GM19239 (cell line): Measurements from ENCODE around the gene ITGB5.
"Not testable (repeated sequence)": the region's sequence is repeated elsewhere in the genome, so short reads cannot be mapped to it uniquely, and the experiment has no call there.

Source experiments
- DNase-seq: peaks from one replicate; pipeline ENCODE4 v3.0.0; 2011; ENCODE audit warnings: low spot score; ENCODE audit not compliant: insufficient read length
- FAIRE-seq: peaks from 2 replicates; lab custom pipeline; 2011; peaks lifted over from hg19 to GRCh38; lab: Jason Lieb, UNC

ITGB5 gene

DNA sequence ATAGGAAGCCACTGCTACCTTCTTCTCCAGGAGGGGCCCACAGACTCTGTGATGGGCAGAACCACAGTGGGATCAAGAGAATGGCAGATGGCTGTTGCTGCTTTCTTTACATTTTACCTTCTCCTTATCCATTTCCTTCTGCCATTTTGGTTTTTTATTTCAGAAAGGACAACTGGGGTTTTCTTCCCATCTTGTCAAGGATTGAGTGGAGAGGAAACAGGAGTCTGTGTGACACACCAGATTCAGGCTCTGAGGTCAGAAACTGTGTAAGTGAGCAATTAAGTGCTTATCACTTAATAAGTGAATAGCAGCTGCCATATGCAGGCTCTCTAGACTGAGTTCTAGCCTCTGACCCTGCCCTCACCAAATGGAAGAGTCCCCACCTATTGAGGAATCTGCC lies 47.3 kb downstream of the ITGB5 start:
- no peak for DNase-seq
- no peak for FAIRE-seq

DNA sequence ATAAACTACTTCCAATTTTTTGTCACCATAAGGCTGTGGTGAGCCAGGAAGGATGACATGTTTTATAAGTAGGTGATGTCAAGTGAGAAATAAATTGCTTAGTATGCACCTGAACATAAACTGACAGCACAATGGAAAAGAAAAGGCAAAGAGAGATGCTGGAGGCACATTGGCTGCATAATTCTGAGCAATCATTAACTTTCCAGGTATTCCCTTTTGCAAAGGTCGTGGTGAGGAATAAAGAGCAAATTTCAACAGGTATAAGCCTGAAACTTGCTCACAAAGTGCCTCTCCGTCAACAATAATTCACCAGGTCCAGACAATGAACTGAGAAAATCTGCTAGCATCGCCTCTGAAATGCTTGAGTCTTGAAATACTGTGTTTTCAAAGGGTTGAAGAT lies 48.2 kb downstream of the ITGB5 start:
- no peak for FAIRE-seq
- DNase-seq: no peak

DNA sequence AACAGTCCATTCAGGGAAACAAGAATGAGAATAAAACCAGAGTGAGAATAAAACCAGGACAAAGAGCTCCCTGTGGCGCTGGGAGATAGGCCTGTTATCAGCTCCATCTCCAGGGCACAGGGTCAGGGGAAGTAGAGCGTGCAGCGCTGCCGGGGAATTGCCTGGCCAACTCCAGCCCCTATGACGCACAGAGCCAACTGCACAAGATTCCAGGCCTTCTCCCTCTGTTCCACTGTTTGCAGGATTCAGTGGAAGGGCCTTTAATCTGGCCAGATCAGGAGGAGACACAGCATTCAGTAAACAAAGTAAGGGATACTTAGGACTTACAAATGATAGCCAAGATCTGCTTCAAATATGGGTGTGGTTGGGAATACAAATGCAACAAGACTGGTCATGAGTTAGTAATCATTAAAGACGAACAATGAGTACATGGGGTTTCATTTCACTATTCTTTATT lies 49.4 kb downstream of the ITGB5 start:
- DNase-seq (no peak), FAIRE-seq (no peak)

DNA sequence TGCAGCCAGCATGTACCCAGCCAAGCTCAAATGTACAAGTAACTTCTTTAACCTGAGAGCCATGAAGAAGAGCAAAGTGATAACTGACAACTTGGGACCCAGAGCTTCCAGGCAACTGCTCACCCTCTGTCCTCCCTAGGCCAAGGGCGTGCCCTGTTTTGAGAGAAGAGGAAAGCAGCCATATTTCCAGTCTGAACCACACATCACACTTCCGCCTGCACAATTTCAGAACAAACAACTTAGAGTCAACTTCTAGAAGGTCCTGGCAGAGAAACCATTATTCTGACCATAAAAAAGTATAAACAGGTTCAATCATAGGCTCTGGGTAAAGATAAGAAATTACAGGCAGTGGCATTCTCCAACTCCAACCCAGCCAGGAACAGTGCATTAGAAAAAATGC lies 50.1 kb downstream of the ITGB5 start:
- FAIRE-seq: no peak
- no peak for DNase-seq

DNA sequence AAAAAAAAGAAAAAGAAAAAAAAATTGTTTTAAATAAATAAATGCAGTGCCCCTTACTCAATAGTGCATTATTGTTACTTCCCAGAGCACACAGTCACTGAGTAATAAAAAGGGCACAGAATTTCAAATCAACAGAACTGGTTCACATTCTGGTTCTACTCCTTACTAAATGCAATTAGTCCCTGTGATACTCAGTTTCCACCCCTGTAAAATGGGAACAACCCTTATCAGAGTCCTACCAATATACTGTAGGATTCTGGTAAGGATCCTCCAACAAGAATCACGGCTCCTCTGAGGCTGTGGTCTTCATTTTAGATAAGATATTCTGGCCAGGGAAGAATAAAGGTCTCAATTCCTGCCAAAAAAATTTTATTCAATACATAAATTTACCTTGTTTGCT lies 50.7 kb downstream of the ITGB5 start:
- DNase-seq (no peak), FAIRE-seq (no peak)

DNA sequence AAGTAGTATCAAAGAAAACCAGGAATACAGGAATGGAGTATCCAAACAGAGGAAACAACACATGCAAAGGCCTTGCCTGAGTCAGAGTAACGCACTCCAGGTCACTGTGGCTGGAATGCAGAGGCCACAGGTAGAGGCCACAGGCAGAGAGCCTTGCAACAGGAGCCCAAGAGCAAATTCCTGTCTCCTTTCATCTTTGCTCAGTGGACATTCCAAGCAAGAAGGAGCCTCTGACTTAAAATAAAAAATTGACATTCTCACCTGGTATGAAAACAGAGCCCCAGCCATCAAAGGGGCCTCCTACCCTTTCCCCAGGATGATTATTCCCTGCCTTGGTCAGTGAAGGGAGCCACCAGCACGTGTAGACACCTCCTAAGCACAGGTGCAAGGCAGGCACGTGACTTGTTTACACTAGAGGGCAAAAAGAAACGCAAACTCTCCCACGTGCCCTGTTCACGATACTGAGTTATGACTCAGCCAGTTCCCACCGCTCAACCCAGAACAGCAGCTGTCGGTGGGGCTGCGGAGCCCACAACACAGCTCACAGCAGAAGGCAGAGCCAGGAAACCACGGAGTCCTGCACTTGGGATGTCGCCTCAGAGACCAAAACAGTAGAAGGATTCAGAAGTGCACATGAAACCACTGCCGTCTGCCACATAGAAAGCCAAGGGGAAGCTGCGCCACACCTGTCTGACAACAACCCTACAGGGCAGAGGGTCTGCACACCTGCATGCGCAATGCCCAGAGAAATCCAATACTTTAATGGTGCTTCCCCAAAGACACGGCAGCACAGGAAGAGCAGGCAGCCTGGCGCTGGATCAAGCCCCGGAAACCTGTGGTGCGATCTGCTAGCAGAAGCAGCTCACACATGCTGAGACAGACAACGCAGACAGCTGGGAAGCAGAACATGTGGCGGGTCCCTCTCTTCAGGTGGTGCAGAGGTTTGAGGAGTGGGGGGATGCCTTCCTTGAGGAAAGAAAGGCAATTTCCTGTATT lies 52.1 kb downstream of the ITGB5 start:
- FAIRE-seq (peak; percentile 73), DNase-seq (peak; percentile 65)

DNA sequence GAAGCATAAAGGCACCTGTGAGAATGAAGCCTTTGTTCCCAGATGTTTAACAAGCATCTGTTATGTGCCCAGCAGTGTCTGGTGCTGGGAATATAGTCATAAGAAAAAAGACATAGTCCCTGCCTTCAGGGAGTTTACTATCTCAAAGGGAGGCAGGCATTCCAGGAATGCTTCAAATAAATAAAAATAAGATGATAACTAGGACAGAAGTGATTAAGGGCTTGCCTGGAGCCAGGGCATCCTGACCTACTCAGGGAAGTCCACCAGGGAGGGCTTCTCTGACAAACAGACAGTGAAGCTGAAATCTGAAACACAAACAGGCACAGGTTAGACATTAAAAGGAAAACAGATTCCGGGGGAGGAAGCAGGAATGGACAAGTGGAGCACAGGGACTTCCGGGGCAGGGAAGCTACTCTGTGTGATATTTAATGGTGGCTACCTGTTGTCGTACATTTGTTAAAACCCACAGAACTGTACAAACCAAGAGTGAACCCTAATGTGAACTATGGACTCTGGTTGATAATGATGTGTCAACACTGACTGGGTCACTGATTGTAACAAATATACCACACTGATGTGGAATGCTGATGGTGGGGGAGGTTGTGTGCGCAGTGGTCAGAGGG lies 53.3 kb downstream of the ITGB5 start:
- no peak for FAIRE-seq
- DNase-seq: no peak

DNA sequence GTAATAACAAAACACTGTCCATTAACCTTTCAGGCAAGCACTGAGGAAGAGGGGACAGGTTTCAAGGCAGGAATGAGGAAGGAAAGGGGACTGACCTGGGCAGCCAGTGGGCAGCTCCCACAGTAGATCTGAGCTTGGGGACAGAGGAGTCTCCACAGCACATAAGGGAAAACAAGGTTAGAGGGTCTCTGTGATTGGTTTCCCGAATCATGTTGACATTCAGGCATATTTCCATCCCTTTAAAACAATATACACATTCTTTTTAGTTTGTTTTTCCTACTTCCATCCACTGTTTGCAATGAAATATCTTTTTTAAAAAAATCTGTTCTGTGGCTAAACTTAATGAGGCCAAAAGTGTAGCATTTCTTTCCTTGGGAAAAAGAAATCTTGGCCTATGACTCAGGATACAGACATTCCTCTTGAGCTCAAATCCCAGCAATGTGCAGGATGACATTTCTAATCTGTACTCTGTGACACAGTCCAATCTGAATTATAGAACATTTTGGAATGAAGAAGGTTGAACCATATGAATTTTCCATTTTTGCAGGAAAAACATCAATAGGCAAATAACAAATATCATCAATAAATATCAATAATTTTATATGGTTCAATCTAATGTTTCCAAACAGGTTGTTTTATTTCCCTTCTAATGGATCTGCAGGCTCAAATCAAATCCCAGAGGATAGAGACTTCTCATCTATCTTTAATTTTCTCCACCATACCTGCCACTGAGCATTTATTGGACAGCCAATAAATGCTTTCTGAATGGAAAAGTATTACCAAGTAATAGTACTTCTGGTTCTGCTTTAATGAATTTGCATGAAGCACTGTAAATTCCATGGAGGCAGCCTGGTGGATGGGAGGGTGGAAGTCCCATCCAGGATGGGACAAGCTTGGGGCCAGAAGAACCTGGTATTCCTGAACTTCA lies 54.1 kb downstream of the ITGB5 start:
- FAIRE-seq: no peak

DNA sequence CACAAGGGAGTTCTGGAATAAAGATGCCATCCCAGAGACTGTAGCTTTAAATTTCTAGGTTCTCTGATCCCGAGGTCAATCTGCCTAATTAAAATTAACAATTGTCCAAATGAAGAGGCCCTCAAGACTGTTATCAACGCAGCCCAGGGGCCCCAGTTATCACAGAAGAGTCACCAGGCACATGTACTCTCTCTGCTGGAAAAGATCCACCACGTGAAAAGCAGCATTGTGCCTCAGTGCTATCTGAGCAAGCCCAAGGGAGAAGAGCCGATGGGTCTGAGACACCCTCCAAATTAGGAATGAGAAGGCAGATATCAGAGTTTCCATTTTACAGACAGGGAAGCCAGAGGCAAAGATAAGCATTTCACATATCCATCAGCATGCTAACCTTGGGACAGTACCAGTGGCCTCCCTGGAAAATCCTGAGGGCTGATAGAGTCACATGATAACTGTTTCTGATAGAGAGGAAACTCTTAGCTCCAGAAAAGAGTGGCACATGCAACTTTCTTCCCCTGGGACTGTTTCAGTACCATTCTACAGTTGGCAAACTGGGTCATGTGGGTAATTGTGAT lies 55.5 kb downstream of the ITGB5 start:
- no peak for FAIRE-seq
- no peak for DNase-seq

More for the DNA sequence above, 54.1 kb downstream of the ITGB5 start:
- DNase-seq: no peak

DNA sequence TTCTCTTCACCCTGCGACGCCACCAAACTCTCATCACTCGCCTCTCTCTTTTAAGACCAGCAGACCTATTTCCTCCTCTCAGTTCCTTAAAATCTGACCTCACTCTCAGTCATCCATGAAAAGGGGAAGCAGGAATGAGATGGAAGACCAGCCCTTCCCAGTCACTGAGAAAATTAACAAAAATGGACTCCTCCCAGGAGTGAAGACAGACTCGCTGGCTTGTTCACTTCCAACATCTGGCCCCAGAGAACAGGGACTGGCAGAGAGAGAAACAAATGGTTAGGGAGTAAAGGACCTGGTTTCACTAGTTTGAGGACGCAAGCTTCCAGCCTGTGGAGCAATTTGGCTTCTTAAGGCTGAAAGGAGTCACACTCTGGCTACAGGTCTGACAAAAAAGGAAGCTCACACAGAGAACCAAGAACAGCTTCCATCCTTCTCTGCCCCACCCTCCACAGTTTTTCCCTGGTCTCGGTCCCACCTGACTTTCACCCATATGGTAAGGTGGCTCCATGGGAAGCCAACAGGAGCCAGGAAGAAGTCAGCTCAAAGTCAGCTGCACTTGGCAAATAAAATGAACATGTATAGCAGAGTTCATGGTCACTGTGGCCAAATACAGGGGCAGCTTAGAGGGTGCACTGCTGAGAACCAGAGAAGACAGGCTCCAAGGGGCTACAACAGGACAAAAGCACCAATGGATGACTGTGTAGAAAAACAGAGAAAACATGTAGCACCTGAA lies 57.2 kb downstream of the ITGB5 start:
- FAIRE-seq: no peak
- DNase-seq: no peak

DNA sequence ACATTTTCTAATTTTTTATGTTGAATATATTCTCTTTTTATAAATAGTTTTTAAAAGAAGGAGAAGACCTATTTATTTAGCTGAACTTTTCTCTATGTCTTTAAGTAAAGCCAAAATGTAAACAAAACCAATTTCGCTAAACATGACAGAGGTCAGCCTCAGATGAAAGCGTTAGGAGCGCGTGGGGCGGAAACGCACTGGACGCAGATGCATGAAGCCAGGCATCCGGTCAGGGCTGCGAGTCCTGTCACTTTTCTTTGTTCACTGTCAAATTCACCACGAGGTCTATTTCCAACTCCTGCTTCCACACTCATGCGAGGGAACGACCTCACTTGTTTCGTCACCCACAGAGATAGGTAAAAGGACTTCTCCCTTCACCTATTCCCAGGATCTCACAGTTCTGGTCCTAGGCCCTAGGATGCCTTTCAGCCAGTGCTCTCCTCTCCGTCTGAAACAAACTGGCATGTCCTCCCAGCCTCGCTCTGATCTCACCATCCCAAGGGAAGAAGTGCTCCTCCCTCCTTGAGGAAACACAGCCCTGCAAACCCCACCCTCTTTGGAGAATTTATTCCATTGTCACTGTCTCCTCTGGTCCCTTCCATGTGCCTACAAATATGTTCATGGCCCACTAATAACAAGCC lies 57.9 kb downstream of the ITGB5 start:
- no peak for FAIRE-seq
- DNase-seq: no peak

DNA sequence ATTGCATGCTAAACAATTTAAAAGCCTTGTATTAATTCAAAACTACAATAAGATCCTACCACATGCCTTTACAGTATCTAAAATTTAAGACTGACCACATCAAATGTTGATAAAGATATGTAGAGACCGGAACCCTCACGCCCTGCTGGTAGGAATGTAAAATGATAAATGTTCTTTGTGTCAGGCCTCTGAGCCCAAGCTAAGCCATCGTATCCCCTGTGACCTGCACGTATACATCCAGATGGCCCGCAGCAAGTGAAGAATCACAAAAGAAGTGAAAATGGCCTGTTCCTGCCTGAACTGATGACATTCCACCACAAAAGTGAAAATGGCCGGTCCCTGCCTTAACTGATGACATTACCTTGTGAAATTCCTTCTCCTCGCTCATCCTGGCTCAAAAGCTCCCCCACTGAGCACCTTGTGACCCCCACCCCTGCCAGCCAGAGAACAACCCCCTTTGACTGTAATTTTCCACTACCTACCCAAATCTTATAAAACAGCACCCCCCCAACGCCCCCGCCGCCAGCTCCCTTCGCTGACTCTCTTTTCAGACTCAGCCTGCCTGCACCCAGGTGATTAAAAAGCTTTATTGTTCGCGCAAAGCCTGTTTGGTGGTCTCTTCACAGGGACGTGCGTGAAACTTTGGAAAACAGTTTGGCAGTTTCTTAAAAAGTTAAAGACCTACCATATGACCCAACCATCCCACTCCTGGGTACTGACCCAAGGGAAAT lies 59.5 kb downstream of the ITGB5 start:
- not testable (repeated sequence) for FAIRE-seq, DNase-seq

DNA sequence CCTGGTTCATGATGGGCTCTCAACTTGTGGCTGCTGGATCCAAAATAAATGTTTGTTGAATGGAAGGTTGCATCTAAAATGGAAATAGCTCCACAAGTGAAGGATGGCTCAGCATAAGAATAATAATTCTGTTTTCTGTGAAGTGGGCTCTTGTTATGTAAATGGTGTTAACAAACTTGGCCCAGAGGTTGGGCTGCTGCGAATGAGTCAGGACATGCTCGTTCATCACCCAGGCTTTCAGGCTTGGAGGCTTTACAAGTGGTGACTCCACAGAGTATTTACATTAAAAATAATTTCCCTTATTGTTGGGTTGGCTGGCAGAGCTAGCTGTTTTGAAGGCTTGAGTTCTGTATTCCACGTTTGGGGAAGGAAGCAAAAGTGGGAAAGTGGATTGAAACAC lies 60.5 kb downstream of the ITGB5 start:
- FAIRE-seq (no peak), DNase-seq (no peak)

DNA sequence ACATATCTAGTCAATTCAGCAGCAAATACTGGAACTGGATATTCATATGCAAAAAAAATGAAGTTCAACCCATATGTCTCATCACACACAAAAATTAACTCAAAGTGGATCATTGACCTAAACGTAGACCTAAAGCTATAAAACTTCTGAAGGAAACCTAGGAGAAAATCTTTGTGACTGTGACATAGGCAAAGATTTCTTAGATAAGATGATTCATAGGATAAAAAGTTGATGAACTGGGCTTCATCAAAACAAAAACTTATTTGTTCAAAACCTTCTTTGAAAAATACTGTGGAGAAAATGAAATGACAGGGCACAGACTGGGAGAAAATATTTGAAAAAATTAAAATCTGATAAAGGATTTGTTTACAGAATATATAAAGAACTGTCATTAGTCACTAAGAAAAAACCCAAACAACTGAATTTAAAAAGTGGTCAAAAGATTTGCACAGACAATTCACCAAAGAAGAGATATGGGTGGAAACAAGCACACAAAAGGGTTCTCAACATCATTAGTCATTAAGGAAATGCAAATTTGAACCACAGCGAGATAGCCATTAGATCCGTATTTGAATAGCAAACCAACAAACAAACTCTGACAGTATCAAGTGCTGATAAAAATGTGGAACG lies 62.8 kb downstream of the ITGB5 start:
- FAIRE-seq: no peak
- no peak for DNase-seq

DNA sequence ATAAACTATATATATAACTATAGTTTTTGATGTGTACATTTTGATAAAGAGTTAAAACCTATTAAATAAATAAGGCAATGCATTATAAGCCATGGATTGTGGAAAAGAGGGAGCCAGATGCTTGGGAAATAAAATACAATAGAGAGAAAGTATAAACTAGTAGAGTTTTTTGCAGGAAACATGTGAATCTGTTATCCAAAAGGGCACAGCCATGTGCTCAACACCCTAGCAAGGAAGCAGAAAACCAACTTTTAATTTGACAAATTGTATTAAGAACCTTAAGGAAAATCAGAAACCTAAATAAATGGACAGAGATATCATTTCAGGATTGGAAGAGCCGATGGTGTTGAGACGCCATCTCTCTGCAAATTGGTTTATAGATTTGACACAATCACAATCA lies 63.5 kb downstream of the ITGB5 start:
- FAIRE-seq (no peak), DNase-seq (no peak)

DNA sequence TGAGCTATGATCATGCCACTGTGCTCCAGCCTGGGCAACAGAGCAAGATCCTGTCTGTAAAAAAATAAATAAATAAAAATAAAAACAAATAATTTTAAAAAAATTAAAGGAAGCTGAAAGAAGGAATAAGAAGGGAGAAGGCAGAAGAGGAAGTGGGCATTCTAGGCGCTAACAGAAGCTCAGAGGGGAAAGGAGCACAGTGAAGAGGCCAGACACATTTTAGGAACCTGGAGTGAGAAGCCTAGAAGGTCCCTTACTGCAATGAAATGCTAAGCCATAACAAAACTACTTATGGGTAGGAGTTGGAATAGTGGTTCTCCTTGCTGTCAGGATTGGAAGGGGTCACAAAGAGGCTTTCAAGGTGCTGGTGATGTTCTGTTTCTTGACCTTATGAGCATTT lies 64.0 kb downstream of the ITGB5 start:
- DNase-seq (no peak), FAIRE-seq (no peak)

DNA sequence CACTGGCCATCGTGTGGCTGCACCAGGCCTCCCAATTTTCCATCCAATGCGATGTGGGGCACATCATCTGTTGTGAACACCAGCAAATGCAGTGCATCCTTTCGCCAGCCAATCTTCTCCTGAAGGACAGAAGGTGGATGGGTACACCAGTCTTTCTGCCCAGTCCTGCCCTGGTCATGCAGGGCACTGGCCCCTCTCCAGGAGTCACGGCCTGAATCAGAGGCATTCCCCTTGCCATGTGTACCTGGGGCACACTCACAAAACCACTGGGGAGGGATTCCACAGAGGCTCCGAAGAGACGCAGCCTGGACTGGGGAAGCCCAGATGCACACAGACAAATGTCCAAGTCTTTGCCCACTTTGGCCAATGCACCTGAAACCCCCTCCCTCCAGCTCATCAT lies 65.8 kb downstream of the ITGB5 start:
- no peak for DNase-seq
- no peak for FAIRE-seq
